Fibroblast of lung (primary cell): ENCODE data around the gene OSBP. TPM values are rescaled to one million over a fixed set of nuclear protein-coding genes. Genes with fewer than 3 reads are reported as not detected.

Experiments
- DNase-seq, 2 donors: peaks; one replicate each; pipeline versions ENCODE4 v3.0.0 to v3.0.0-alpha.2; 2010; ENCODE audit warnings: low read depth in 2 of 2
- H2AFZ ChIP-seq: 2 replicates; pipeline ENCODE4 v1.5.1; 2012; ENCODE audit warnings: low read length, control low read depth, inconsistent platforms
- H3K27ac ChIP-seq: 2 replicates; pipeline ENCODE4 v1.5.1; 2011; ENCODE audit warnings: low read length, control low read depth; ENCODE audit not compliant: insufficient read depth
- H3K27me3 ChIP-seq: 2 replicates; pipeline ENCODE4 v1.5.1; 2011; ENCODE audit warnings: mild to moderate bottlenecking, low read length; ENCODE audit not compliant: control insufficient read depth, insufficient read depth
- H3K36me3 ChIP-seq: 2 replicates; pipeline ENCODE4 v1.5.1; 2011; ENCODE audit warnings: low read length; ENCODE audit not compliant: control insufficient read depth, insufficient read depth
- H3K4me1 ChIP-seq: 2 replicates; pipeline ENCODE4 v1.5.1; 2011; ENCODE audit warnings: low read length; ENCODE audit not compliant: control insufficient read depth, insufficient read depth; ENCODE audit errors: extremely low read depth
- H3K4me2 ChIP-seq: 2 replicates; pipeline ENCODE4 v1.5.1; 2011; ENCODE audit warnings: low read length, control low read depth; ENCODE audit not compliant: insufficient read depth; ENCODE audit errors: extremely low read depth
- H3K4me3 ChIP-seq, 4 experiments: fragments of 200-600 bp in 1 of 4; sonication (generic) in 1 of 4; replicated peaks in 1 of 4; 2 replicates each; pipeline ENCODE4 v1.5.1; 2011 to 2016; ENCODE audit warnings: low read length in 4 of 4, low read depth in 3 of 4, mild to moderate bottlenecking in 3 of 4, control low read depth in 2 of 4, inconsistent platforms in 1 of 4, mixed read lengths in 1 of 4; ENCODE audit not compliant: insufficient read depth in 1 of 4; ENCODE audit errors: control extremely low read depth in 1 of 4
- H3K79me2 ChIP-seq: 2 replicates; pipeline ENCODE4 v1.5.1; 2012; ENCODE audit warnings: mild to moderate bottlenecking, low read length, inconsistent platforms; ENCODE audit not compliant: control insufficient read depth, insufficient read depth
- H3K9ac ChIP-seq: 2 replicates; pipeline ENCODE4 v1.5.1; 2011; ENCODE audit warnings: mild to moderate bottlenecking, low read length, control low read depth; ENCODE audit not compliant: insufficient read depth
- H3K9me3 ChIP-seq: 2 replicates; pipeline ENCODE4 v1.5.1; 2012; ENCODE audit warnings: low read depth, low read length; ENCODE audit not compliant: control insufficient read depth, insufficient read depth
- H4K20me1 ChIP-seq: 2 replicates; pipeline ENCODE4 v1.5.1; 2011; ENCODE audit warnings: low read length; ENCODE audit not compliant: control insufficient read depth, insufficient read depth; ENCODE audit errors: extremely low read depth
- EZH2 ChIP-seq: IDR thresholded peaks from 2 replicates; pipeline ENCODE4 v1.5.1; 2012; ENCODE audit warnings: low read length, control low read depth, mild to moderate bottlenecking; ENCODE audit errors: missing control alignments
- polyA plus RNA-seq, 2 donors: library from polyadenylated mRNA; depleted of rRNA in 1 of 2; stranded (reverse) in 1 of 2; unstranded in 1 of 2; fragments of >200 nt; gene quantifications; 2 replicates each; pipeline ENCODE4 v1.2.1, GENCODE V29; 2011 to 2012; ENCODE audit warnings: missing spikeins in 1 of 2
- total RNA-seq: library from RNA; depleted of rRNA; stranded (reverse); fragments of >200 nt; gene quantifications from 2 replicates; pipeline ENCODE4 v1.2.1, GENCODE V29; 2014
- TF ChIP-seq, protein P1 (sequence below), 2 donors: IDR thresholded peaks in 1 of 2; conservative IDR thresholded peaks in 1 of 2; 1 replicate in 1 of 2; 2 replicates in 1 of 2; pipeline ENCODE4 v1.5.1; 2011 to 2012; ENCODE audit warnings: low read length in 2 of 2, control low read depth in 1 of 2, inconsistent platforms in 1 of 2, low read depth in 1 of 2, mild to moderate bottlenecking in 1 of 2

The OSBP gene
- total and polyA plus RNA-seq, 2 donors (not counting 1 experiment from before 2014, with no cell fraction given), result 34.0 to 44.1 TPM

DNA sequence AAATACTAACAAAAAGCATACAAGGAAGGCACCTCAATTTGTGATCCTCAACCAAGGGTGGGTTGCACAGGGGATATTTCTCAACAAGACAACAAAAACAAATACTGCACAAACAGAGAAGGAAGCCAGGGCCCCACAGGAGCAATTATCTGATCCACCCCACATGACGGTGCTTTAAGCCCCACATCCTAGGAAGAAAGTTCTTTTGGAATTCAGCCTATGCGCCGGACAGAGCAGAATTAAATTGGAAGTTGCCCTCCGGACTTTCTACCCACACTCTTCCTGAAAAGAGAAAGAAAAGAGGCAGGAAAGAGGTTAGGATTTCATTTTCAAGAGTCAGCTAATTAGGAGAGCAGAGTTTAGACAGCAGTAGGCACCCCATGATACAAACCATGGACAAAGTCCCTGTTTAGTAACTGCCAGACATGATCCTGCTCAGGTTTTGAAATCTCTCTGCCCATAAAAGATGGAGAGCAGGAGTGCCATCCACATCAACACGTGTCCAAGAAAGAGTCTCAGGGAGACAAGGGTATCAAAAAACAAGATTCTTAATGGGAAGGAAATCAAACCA lies 40.6 kb downstream of the OSBP start:
- no peaks in the 10 kb centered on the region for H3K79me2 ChIP-seq
- H3K27ac ChIP-seq, result no peak overlapping the region
- peaks cover 17% of the 10 kb centered on the region for H3K4me1 ChIP-seq
- H3K4me2 ChIP-seq, result no peak overlapping the region
- no peak overlapping the region for H3K9ac ChIP-seq
- H3K4me3 ChIP-seq, result no peak overlapping the region
- no peaks in the 10 kb centered on the region for H3K27me3 ChIP-seq
- peaks cover 7% of the 10 kb centered on the region for H3K36me3 ChIP-seq
- no peak overlapping the region for H2AFZ ChIP-seq
- DNase-seq, result no peak
- H4K20me1 ChIP-seq, result no peaks in the 10 kb centered on the region
- no peaks in the 10 kb centered on the region for H3K9me3 ChIP-seq
- no peak for TF ChIP-seq EZH2
- TF ChIP-seq, protein P1, sequence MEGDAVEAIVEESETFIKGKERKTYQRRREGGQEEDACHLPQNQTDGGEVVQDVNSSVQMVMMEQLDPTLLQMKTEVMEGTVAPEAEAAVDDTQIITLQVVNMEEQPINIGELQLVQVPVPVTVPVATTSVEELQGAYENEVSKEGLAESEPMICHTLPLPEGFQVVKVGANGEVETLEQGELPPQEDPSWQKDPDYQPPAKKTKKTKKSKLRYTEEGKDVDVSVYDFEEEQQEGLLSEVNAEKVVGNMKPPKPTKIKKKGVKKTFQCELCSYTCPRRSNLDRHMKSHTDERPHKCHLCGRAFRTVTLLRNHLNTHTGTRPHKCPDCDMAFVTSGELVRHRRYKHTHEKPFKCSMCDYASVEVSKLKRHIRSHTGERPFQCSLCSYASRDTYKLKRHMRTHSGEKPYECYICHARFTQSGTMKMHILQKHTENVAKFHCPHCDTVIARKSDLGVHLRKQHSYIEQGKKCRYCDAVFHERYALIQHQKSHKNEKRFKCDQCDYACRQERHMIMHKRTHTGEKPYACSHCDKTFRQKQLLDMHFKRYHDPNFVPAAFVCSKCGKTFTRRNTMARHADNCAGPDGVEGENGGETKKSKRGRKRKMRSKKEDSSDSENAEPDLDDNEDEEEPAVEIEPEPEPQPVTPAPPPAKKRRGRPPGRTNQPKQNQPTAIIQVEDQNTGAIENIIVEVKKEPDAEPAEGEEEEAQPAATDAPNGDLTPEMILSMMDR (conservative IDR thresholded peaks at IDR 0.05 in 1 of 2, IDR thresholded peaks at IDR 0.05 in 1 of 2; ENCODE audit: low read depth in 1 of 2, low read length in 2 of 2), result no peak

DNA sequence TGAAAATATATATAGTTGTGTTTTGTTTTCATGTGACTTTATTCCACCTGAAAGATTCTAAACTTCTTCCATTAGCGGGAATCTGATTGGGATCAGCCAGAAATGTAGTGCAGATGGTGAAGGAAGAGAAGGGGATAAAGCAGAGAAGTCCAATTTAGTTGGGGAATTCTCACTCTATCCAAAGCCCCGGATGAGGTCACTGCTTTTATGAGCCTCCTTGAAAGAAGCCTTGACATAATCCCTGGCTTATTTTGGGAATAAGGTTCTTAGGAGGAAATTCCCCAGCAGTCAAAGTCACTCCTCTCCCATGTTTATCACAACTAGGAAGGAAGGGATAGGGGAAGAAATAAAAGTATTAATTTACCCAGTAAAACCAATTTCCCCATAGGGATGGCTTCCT lies 41.1 kb downstream of the OSBP start:
- Histone ChIP-seq H2AFZ (no peak overlapping the region), H3K9me3 (no peaks in the 10 kb centered on the region), H3K36me3 (peaks cover 7% of the 10 kb centered on the region), H4K20me1 (no peaks in the 10 kb centered on the region), H3K4me3 (no peak overlapping the region), H3K4me1 (peaks cover 17% of the 10 kb centered on the region), H3K4me2 (no peak overlapping the region), H3K9ac (no peak overlapping the region), H3K79me2 (no peaks in the 10 kb centered on the region), H3K27me3 (no peaks in the 10 kb centered on the region), H3K27ac (no peak overlapping the region)
- TF ChIP-seq, protein P1 (conservative IDR thresholded peaks at IDR 0.05 in 1 of 2, IDR thresholded peaks at IDR 0.05 in 1 of 2; ENCODE audit: low read depth in 1 of 2, low read length in 2 of 2), result no peak
- no peak for TF ChIP-seq EZH2
- peak; percentile 14 to 37 for DNase-seq

DNA sequence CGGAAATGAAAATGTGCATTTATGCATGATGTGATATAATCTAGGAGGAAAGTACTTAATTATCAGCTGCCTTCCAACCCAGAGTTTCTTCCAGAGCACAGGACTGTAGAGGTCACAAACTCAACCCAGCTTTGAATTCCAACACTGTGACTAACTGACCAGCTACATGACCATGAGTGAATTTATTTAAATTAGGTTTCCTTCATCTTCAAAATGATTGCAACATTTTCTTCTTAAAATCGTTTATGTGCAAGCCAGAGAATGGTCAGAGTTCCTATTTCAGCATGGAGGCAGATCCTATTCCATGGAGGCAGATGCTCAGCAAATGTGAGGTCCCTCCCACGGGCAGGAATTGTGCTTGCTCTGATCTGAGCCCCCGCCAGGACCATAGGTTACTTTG lies 42.4 kb downstream of the OSBP start:
- Histone ChIP-seq H3K27ac (peak overlapping the region; percentile 44), H3K36me3 (peaks cover 7% of the 10 kb centered on the region), H3K79me2 (no peaks in the 10 kb centered on the region), H3K9ac (no peak overlapping the region), H3K4me3 (no peak overlapping the region), H3K27me3 (no peaks in the 10 kb centered on the region), H3K4me1 (peaks cover 17% of the 10 kb centered on the region), H4K20me1 (no peaks in the 10 kb centered on the region), H2AFZ (no peak overlapping the region), H3K4me2 (peak overlapping the region; percentile 65), H3K9me3 (no peaks in the 10 kb centered on the region)
- no peak for TF ChIP-seq EZH2
- TF ChIP-seq, protein P1 (conservative IDR thresholded peaks at IDR 0.05 in 1 of 2, IDR thresholded peaks at IDR 0.05 in 1 of 2; ENCODE audit: low read depth in 1 of 2, low read length in 2 of 2), result no peak
- peak; percentile 94 for DNase-seq
